Embryonic facial prominence (tissue), 1 donor: Measurements from ENCODE around the gene COASY.

Experiments
- DNase-seq: peaks from one replicate; pipeline ENCODE4 v3.0.0-alpha.2; 2016; ENCODE audit errors: extremely low spot score

Gene COASY

GRCh38 chr17:42561897-42562387 lies at the start of gene COASY:
COASY (plus strand) TSS chr17:42562148; CDS start chr17:42562623, 475 bp downstream.
- peak; percentile 91 for DNase-seq

DNA sequence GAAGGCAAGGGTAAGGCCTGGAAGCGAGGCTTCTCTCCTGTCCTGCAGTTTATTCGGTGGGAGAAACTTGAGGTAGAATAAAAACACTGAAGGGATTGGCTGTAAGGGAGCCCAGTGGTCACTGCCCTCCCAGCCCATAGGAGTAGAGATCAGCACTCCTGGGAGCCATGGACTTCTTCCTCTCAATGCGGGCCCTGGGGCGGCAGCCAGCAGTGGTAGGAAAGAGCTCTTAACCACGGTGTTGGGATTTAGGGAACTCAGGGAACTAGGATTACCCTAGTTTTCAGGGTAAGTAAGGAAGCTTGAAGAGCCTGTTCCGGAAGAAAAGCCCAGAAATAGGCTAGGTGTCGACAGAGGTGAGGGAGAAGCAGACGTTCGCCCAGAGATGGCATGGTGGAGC lies 49.7 kb upstream of the COASY start:
- no peak for DNase-seq

- no peak for DNase-seq
Measured at GRCh38 chr17:42512733-42513251, 49.2 kb upstream of the COASY start.

DNA sequence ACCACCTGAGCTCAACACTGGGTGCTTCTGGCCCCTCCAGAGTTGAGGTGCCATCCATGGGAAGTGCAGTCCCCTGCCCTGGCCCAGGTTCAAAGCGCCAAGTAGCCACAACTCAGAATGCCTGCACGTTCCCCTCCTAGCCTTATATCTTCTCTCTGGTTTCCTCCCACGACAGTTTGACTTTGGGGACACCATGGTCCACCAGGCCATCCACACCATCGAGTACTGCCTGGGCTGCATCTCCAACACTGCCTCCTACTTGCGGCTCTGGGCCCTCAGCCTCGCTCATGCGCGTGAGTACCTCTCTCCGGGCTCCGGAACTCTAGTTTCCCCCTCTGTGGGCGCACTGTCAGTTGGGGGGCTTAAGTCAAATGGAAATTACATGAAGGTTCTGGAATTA lies 48.3 kb upstream of the COASY start:
- no peak for DNase-seq

- no peak for DNase-seq
Measured at GRCh38 chr17:42514279-42514678, 47.7 kb upstream of the COASY start.

DNA sequence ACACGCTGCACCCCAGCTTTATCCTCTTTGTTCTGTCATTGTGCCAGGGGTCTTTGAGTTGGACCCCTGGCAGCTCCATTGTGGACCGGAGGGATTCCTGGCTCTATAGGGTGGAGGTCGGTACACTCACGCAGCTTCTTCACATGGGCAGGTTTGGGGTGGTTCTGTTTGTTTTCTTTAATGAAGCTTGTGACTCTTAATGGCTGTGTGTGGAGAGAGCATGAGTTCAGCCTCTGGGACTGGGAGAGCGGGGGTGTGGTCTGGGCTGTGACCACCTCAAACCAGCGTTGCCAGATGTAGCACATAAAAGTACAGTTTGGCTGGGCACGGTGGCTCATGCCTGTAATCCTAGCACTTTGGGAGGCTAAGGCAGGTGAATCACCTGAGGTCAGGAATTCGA lies 47.1 kb upstream of the COASY start:
- DNase-seq, result no peak

- DNase-seq, result no peak
Measured at GRCh38 chr17:42517516-42517915, 44.4 kb upstream of the COASY start.

GRCh38 chr17:42518046-42518754 lies 43.7 kb upstream of the COASY start:
- no peak for DNase-seq

- no peak for DNase-seq
Measured at GRCh38 chr17:42518755-42519545, 43.0 kb upstream of the COASY start.

GRCh38 chr17:42519546-42520491 lies 42.1 kb upstream of the COASY start:
- peak; percentile 63 for DNase-seq

GRCh38 chr17:42520540-42520951 lies 41.4 kb upstream of the COASY start:
- no peak for DNase-seq

GRCh38 chr17:42521036-42521435 lies 40.9 kb upstream of the COASY start:
- no peak for DNase-seq

DNA sequence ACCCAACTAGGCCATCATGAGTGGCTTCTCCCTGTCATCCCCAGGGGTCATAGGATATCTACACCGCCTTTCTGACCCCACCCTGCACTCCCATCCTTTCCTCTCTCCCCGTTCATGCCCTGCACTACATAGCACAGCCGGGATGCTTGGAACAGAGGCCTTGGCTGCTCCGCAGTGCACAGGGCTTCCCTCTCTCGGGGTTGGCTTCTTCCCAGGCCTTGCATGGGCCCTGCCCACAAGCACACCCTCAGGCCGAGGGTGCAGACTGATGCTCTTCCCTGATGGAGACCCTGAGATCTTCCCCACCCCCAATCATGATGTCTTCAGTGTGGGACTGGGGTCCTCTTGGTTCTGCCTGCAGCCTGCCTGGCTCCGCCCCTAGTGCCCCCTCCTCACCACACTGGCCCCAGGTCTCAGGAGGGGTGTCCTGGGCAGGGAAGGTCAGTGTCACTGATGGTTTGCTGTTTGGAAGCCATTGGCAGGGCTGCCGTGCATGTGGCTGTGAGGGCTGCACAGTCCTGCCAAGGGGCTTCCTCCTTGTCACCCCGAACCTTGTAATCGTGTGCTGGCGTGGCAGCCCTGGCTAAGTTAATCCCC lies 40.2 kb upstream of the COASY start:
- DNase-seq, result no peak

- DNase-seq, result no peak
Measured at GRCh38 chr17:42522263-42522790, 39.6 kb upstream of the COASY start.

DNA sequence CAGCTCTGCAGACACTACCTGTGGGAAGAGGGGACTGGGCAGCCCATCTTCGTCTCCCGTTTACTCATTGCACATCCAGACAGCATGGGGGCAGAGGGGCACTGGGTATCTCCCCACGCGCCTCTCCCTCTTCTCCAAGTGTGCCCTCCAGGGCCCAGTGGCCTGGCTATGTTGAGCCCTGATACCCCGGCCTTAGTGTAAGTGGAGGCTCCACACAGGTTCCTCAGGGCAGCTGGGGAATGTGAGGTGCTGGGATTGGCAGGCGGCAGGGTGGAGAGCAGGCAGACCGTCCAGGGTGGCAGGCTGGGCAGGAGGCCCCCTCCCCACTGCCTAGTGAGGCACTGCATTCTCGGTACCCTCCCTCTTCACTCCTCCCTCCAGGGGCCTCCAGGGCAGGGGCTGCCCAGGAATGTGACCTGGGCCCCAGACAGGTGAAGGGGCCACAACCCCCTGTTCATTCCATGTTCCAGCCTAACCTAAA lies 39.1 kb upstream of the COASY start:
- no peak for DNase-seq

GRCh38 chr17:42525221-42525620 lies 36.7 kb upstream of the COASY start:
- DNase-seq, result no peak

GRCh38 chr17:42526031-42526444 lies 35.9 kb upstream of the COASY start:
- no peak for DNase-seq

GRCh38 chr17:42527932-42528331 lies 34.0 kb upstream of the COASY start:
- DNase-seq, result no peak

DNA sequence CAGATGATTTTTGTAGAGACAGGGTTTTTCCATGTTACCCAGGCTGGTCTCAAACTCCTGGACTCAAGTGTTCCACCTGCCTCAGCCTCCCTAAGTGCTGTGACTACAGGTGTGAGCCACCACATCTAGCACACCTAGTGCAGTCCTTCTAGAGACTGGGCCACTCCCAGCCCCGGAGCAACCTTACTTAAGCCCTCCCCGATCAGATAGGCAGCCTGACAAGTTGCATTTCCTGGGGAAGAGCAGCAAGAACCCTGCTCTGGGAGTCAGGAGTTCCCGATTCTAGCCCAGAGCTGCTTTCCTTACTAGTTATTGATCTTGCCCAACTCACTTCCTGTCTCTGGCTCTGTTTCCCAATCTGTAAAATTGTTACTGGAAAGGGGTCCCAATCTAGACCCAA lies 32.9 kb upstream of the COASY start:
- no peak for DNase-seq

DNA sequence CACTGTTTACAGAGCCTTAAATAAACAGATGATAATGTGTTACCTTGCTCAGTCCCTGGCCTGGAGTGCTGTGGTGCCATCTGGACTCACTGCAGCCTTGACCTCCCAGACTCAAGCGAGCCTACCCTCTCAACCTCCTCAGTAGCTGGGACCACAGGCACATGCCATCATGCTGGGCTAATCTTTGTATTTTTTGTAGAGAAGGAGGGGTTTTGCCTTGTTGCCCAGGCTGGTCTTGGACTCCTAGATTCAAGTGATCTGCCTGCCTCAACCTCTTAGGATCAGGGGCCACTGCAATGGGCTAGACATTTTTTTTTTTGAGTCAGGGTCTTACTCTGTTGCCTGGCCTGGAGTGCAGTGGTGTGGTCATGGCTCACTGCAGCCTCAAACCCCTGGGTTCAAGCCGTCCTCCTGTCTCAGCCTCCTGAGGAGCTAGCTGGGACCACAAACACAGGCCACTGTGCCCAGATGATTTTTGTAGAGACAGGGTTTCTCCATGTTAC lies 30.9 kb upstream of the COASY start:
- no peak for DNase-seq
